GM12801 (cell line): Measurements from ENCODE around the gene ZNF438.

Source experiments
- TF ChIP-seq, protein P1 (sequence below): IDR thresholded peaks from one replicate; pipeline ENCODE4 v1.5.1; 2011; ENCODE audit warnings: control low read depth; ENCODE audit not compliant: insufficient read length; ENCODE audit errors: extremely low read depth

The ZNF438 gene, protein sequence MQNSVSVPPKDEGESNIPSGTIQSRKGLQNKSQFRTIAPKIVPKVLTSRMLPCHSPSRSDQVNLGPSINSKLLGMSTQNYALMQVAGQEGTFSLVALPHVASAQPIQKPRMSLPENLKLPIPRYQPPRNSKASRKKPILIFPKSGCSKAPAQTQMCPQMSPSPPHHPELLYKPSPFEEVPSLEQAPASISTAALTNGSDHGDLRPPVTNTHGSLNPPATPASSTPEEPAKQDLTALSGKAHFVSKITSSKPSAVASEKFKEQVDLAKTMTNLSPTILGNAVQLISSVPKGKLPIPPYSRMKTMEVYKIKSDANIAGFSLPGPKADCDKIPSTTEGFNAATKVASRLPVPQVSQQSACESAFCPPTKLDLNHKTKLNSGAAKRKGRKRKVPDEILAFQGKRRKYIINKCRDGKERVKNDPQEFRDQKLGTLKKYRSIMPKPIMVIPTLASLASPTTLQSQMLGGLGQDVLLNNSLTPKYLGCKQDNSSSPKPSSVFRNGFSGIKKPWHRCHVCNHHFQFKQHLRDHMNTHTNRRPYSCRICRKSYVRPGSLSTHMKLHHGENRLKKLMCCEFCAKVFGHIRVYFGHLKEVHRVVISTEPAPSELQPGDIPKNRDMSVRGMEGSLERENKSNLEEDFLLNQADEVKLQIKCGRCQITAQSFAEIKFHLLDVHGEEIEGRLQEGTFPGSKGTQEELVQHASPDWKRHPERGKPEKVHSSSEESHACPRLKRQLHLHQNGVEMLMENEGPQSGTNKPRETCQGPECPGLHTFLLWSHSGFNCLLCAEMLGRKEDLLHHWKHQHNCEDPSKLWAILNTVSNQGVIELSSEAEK

DNA sequence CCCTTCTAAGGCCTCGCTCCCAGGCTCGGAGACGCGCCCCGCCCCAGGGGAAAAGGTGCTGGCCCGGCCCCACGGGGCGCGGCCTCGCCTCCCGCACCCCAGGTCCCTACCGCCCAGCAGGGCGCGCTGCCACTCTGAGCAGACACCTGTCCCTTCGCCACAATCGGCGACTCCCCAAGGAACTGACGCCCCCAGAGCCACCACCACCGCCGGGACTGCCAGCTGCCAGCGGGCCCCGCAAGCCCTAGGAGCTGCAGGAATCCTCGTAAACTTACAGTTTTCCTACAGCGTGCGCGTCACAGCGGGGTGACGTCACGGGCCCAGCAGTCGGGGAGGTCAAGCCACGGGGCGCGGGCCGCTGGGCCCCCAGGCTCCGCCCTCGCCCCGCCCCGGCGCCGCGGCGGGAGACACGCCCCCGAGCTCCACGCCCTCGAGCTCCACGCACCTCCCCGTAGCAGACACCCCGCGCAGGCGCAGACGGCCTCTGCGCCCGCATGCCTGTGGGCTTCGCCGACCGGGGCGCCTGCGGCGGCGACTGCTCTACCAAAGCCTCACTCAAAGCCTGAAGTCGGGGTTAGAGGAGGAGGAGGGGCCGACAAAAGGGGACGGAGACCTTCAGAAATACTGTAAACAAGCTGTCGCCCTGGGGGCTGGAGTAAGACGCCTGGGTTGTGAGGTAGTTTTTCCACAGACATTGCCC, at the start of gene ZNF438:
Gene ZNF438, minus strand, starts transcription at position 308 of the 700 bp plus-strand sequence. CDS start 154,831 bp downstream, outside the sequence.
- TF ChIP-seq, protein P1, sequence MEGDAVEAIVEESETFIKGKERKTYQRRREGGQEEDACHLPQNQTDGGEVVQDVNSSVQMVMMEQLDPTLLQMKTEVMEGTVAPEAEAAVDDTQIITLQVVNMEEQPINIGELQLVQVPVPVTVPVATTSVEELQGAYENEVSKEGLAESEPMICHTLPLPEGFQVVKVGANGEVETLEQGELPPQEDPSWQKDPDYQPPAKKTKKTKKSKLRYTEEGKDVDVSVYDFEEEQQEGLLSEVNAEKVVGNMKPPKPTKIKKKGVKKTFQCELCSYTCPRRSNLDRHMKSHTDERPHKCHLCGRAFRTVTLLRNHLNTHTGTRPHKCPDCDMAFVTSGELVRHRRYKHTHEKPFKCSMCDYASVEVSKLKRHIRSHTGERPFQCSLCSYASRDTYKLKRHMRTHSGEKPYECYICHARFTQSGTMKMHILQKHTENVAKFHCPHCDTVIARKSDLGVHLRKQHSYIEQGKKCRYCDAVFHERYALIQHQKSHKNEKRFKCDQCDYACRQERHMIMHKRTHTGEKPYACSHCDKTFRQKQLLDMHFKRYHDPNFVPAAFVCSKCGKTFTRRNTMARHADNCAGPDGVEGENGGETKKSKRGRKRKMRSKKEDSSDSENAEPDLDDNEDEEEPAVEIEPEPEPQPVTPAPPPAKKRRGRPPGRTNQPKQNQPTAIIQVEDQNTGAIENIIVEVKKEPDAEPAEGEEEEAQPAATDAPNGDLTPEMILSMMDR: no peak

DNA sequence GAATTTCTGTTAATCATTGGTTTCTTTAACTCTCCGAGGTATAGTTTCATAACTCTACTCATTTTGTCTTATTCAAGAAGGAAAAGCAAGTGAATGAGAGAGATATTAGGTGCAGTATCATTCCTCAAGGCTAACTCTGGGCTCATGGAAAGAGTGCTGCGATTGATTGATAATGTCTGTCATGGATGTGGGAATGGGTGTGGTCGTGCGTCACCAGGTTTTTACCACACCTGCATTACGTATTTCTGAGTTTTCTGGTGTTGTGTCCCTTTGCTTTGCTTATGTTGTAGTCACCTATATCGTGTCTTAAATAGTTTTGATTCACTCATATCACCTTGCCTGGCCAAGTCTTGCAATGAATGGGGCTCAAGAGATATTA, 44.9 kb upstream of the ZNF438 start:
- TF ChIP-seq, protein P1: no peak

DNA sequence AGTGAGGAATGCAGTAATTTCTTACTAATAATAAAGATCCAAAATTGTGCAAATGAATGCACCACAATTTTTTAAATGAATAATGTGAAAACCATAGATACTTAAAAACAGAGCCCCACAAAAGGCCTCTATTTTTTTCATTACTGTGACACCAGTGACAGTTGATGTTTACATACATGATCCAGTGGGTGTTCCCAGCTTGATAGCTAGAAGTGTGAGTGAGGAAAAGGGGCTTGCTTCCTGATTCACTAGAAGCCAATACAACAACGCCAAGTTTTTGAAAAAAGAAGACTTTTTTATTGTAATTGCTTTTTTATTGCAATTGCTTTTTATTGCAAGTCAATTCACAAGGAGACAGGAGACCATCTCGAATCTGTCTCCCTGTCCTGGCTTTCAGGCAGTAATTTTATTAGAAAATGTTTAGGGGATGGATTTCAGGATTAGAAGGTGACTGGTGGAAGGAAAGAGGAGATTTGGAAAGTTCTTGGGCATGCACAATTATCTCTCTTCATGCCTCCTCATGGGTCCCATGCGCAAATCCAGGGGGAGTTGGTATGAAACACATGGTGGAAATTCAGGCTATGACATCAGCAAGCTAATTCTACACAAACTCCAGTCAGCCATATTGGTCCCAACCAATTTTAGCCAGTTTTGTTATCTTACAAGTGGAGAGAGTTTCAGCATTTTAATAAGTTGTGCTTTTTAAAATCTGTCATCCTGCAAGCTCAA, 44.4 kb upstream of the ZNF438 start:
- TF ChIP-seq, protein P1: no peak

DNA sequence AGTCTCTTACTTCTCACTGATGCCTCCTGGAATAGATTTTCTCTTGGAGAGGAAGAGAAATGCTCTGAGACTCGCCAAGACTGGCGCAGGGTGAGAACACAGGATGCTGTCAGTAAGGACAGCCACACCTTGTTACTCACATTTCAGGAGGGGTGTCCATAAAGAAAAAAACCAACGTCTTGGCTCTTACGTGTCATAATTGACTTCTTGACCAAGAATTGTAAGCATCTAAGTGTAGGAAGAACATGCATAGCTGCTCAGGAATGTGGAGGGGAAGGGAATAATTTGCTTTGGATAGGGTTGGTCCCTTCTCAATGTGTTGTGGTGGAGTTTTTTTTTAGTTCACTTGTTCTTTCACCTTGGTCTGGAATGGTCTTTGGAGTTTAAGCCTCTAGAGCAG, 43.8 kb upstream of the ZNF438 start:
- TF ChIP-seq, protein P1: no peak

DNA sequence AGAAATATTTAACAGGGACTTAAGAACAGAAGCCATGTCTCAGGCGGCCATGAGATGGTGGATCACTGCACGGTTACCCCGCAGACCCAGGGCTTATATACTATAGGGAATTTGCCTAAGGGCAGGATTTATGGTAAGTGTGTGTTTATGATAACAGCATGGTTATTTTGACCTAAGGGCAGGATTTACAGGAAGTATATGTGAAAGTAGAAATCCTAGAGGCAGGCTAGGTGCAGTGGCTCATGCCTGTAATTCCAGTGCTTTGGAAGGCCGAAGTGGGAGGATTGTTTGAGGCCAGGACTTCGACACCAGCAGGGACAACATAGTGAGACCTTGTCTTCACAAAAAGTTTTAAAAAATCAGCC, 43.0 kb upstream of the ZNF438 start:
- TF ChIP-seq, protein P1: no peak

DNA sequence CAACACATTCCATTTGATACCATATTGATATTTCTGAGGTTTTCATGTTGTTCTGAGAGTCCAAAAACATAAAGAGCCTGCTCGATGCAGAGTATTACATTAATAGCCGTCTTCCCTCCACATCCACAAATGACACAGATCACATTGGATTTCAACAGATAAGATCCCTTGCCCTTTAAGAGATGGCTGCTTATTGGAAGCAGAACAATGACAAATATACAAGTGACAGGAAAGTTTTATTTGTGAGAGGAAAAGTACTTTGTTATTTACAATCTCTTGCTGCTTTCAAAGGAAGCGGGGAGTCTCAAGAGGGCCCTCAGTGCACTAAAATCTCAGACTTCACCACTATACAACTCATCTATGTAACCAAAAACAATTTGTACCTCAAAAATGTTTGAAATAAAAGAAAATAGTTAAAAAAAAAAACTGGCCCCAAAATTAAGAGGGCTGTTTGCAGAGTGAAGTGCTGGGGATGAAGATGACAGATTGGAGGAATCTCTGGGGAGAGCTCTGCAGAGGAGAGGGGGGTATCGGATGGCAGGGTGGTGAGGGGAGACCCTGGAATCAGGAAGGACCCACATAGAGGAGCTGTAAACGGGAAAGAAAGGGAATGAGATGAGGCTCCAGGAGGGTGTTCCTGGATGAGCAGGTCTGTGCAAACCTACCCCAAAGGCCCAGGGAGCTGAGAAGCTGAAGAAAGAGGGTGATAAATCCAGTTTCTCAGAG, 42.5 kb upstream of the ZNF438 start:
- TF ChIP-seq, protein P1: no peak
